GM12878 (cell line): ENCODE results near the gene AP1M1. TPM values are rescaled to one million over a fixed set of nuclear protein-coding genes. Genes with fewer than 3 reads are reported as not detected.

ENCODE experiments used
- SP1 ChIP-seq: IDR thresholded peaks from one replicate; pipeline ENCODE4 v1.6.1; 2011; ENCODE audit warnings: low read depth, low read length
- SUPT20H ChIP-seq: IDR thresholded peaks from 2 replicates; pipeline ENCODE4 v1.6.1; 2011; ENCODE audit warnings: low read depth, mild to moderate bottlenecking, low read length, moderate library complexity, borderline replicate concordance; ENCODE audit not compliant: control insufficient read depth
- ZBTB4 ChIP-seq: fragments of 450-650 bp; formaldehyde crosslinking; IDR thresholded peaks from 2 replicates; pipeline ENCODE4 v1.4.0; 2022; ENCODE audit warnings: mild to moderate bottlenecking, moderate library complexity
- ZNF592 ChIP-seq: fragments of 450-650 bp; IDR thresholded peaks from 2 replicates; pipeline ENCODE4 v1.6.1; 2017; ENCODE audit warnings: mild to moderate bottlenecking, moderate library complexity
- polyA plus RNA-seq, 11 experiments: library from polyadenylated mRNA; depleted of rRNA in 4 of 11; unstranded in 6 of 11; stranded (reverse) in 5 of 11; fragments of >200 nt; fragmentation: Nextera tagmentation in 4 of 11; fragmentation: Illumina TruSeq in 1 of 11; extraction: Ambion mirVana in 4 of 11; extraction: Trizol in 1 of 11; gene quantifications; 1 replicate in 1 of 11; 2 replicates in 10 of 11; pipeline versions ENCODE4 v1.2.1 to v1.2.3, GENCODE V29; 2011 to 2016; ENCODE audit warnings: inconsistent platforms in 2 of 11, missing spikeins in 2 of 11, low read depth in 1 of 11
- total RNA-seq, 4 experiments: library from RNA; depleted of rRNA in 3 of 4; stranded (reverse); fragments of >200 nt in 3 of 4; fragmentation: Illumina TruSeq in 1 of 4; extraction: Trizol in 1 of 4; gene quantifications; 2 replicates each; pipeline versions ENCODE4 v1.2.1 to v1.2.3, GENCODE V29; 2013 to 2021

AP1M1 gene
- total and polyA plus RNA-seq, 10 of the 15 experiments (the other 5 are each of a cell fraction or from before 2014, with no cell fraction given): 1.0 to 116 (median 44.7) TPM

GRCh38 chr19:16259385-16260159 lies 61.9 kb downstream of the AP1M1 start (continued):
- no peak for TF ChIP-seq ZBTB4
- no peak for TF ChIP-seq SUPT20H
- TF ChIP-seq ZNF592: no peak
- no peak for TF ChIP-seq SP1
